ENCODE results near the gene MAPKAP1. TPM values are rescaled to one million over a fixed set of nuclear protein-coding genes. Genes with fewer than 3 reads are reported as not detected.

MAPKAP1 gene
- total and polyA plus RNA-seq, 2 of the 13 experiments (the other 11 are each of a cell fraction or from before 2014, with no cell fraction given): 45.0 to 64.3 TPM

- TF ChIP-seq SPEN (CRISPR knock-in tag; IDR thresholded peaks at IDR 0.05; ENCODE audit: low read depth) (peak; percentile 56; the same call in 1 of the 2 replicates), ZNF597 (CRISPR knock-in tag; IDR thresholded peaks at IDR 0.05) (no peak), ZBTB44 (CRISPR knock-in tag; IDR thresholded peaks at IDR 0.05) (no peak), NFE2 (CRISPR knock-in tag; IDR thresholded peaks at IDR 0.05) (no peak), ZNF777 (CRISPR knock-in tag; IDR thresholded peaks at IDR 0.05) (no peak), TBX3 (IDR thresholded peaks at IDR 0.05; ENCODE audit: borderline replicate concordance) (no peak), THAP7 (CRISPR knock-in tag; IDR thresholded peaks at IDR 0.05) (no peak), HHEX (CRISPR knock-in tag; IDR thresholded peaks at IDR 0.05) (peak; percentile 41; the same call in 1 of the 2 replicates), HMG20A (CRISPR knock-in tag; IDR thresholded peaks at IDR 0.05; ENCODE audit: borderline replicate concordance) (peak; percentile 78; the same call in 1 of the 2 replicates), WIZ (CRISPR knock-in tag; IDR thresholded peaks at IDR 0.05) (no peak), ZNF296 (CRISPR knock-in tag; conservative IDR thresholded peaks at IDR 0.05) (no peak), ZBTB42 (CRISPR knock-in tag; IDR thresholded peaks at IDR 0.05) (no peak), ZNF878 (CRISPR knock-in tag; IDR thresholded peaks at IDR 0.05) (peak; percentile 46; the same call in 1 of the 2 replicates), EP300 (IDR thresholded peaks at IDR 0.05; ENCODE audit: low read depth in 2 of 2, low read length in 2 of 2) (peak in 1 of 2 experiments; percentile 85; a peak in 2 of 4 replicates), EP300 (CRISPR knock-in tag; IDR thresholded peaks at IDR 0.05; ENCODE audit: borderline replicate concordance) (peak; percentile 17; the same call in 1 of the 2 replicates), ZNF432 (CRISPR knock-in tag; IDR thresholded peaks at IDR 0.05; ENCODE audit: borderline replicate concordance) (no peak), ZNF691 (CRISPR knock-in tag; IDR thresholded peaks at IDR 0.05; ENCODE audit: borderline replicate concordance, low read depth) (no peak), KMT2A (CRISPR knock-in tag; IDR thresholded peaks at IDR 0.05) (no peak), ZBTB10 (CRISPR knock-in tag; IDR thresholded peaks at IDR 0.05; ENCODE audit: borderline replicate concordance) (no peak), EEA1 (CRISPR knock-in tag; IDR thresholded peaks at IDR 0.05; ENCODE audit: borderline replicate concordance) (no peak), KAT7 (CRISPR knock-in tag; IDR thresholded peaks at IDR 0.05; ENCODE audit: borderline replicate concordance) (0 out of 2 replicates have a peak, but pooled peaks have one; percentile 54), ZFP1 (CRISPR knock-in tag; IDR thresholded peaks at IDR 0.05) (no peak), SNAPC2 (CRISPR knock-in tag; IDR thresholded peaks at IDR 0.05) (no peak), ZNF879 (CRISPR knock-in tag; IDR thresholded peaks at IDR 0.05) (no peak)
Measured at GRCh38 chr9:125548141-125548540, 158.9 kb downstream of the MAPKAP1 start (continued).

Data from HepG2 (cell line).